Activated CD8-positive, alpha-beta memory T cell treated with anti-CD3 and anti-CD28 coated beads, Interleukin-2, amount 10 ng/mL, durations not matched to agents 7 days and 5 days (primary cell): ENCODE data around the gene PFKFB2. TPM values are rescaled to one million over a fixed set of nuclear protein-coding genes. Genes with fewer than 3 reads are reported as not detected.

ENCODE experiments used
- ATAC-seq: fragments of 150-1000 bp; cut with Tn5 transposase; one replicate; pipeline ENCODE4 v1.10.0; 2021; ENCODE audit warnings: moderate library complexity
- CTCF ChIA-PET: fragments of 350-600 bp; sonication (Branson Sonifier 250); formaldehyde crosslinking; loops from one replicate; lab custom pipeline; 2021; ENCODE audit warnings: antibody characterized with exemption; lab: Charles Lee
- DNase-seq: peaks from one replicate; pipeline ENCODE4 v3.0.0-alpha.2; 2020
- H3K27ac Mint-ChIP-seq: one replicate; pipeline ENCODE4 v1.8.0; 2021; ENCODE audit warnings: mild to moderate bottlenecking, mixed read lengths
- H3K27me3 Mint-ChIP-seq: one replicate; pipeline ENCODE4 v1.8.0; 2021; ENCODE audit warnings: mixed read lengths
- H3K36me3 Mint-ChIP-seq: one replicate; pipeline ENCODE4 v1.8.0; 2021; ENCODE audit warnings: mild to moderate bottlenecking, mixed read lengths
- H3K4me1 Mint-ChIP-seq: one replicate; pipeline ENCODE4 v1.8.0; 2021; ENCODE audit warnings: mixed read lengths
- H3K4me3 Mint-ChIP-seq: one replicate; pipeline ENCODE4 v1.8.0; 2021; ENCODE audit warnings: mild to moderate bottlenecking, moderate library complexity, mixed read lengths
- H3K9me3 Mint-ChIP-seq: one replicate; pipeline ENCODE4 v1.8.0; 2022; ENCODE audit warnings: low read depth, mixed read lengths
- total RNA-seq, 2 experiments: library from RNA; stranded (reverse); gene quantifications; one replicate each; pipeline ENCODE4 v1.2.3, GENCODE V29; 2021

Gene PFKFB2
- total RNA-seq, 2 experiments from 2014 or later: 2.3 TPM

DNA sequence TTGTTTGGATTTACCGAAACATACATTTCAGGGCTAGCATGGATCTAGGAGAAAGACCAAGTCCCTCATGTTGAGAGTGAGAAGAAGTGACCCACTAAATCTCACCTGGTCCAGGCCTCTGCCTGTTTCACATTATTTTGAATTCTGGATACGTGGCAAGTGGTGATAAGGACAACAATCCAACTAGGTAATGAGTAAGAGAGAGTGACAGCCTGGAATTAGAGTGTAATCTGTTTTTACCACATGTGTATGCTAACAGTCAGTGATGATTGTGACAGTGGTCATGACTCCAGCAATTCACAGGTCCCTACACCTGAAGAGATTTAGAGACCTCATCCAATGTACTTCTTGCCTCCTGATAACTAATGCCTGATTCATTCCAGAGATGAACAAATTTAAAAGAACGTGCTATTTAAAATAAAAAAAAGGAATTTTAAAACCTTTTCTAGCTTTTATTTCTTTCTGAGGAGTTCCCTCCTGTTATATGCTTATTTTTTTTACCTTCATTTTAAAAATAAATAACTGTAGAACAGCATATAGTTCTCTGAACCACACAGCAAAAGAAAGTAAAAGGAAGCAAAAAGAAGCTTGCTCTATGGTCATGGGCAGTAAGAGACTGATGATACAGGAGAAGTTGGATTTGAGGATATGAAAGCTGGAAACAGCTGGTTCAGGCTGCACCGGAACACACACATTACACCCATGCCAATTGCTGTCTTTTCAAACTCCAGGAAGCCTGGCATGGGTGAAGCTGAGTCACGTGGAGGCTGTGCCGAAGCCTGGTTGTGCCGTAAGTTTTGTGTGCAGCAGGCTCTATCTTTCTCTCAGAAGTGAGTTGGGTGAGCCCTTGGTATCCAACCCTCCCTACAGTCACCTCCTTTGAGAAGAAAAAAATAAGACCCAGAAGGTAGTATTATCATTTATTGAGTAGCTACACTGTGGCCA lies 35.2 kb upstream of the PFKFB2 start:
- H3K4me3 Mint-ChIP-seq: no peak overlapping the region

GRCh38 chr1:207018707-207019106 lies 34.4 kb upstream of the PFKFB2 start:
- Mint-ChIP-seq H3K27me3 (peaks cover 16% of the 10 kb centered on the region), H3K4me3 (no peak overlapping the region), H3K4me1 (peaks cover 5% of the 10 kb centered on the region), H3K36me3 (no peaks in the 10 kb centered on the region), H3K9me3 (no peaks in the 10 kb centered on the region), H3K27ac (no peak overlapping the region)
- no peak for DNase-seq
- CTCF ChIA-PET: no interaction called here
- no peak for ATAC-seq

More for the DNA sequence above, 35.2 kb upstream of the PFKFB2 start:
- Mint-ChIP-seq H3K27me3 (peaks cover 23% of the 10 kb centered on the region), H3K9me3 (no peaks in the 10 kb centered on the region), H3K27ac (no peak overlapping the region), H3K4me1 (peaks cover 5% of the 10 kb centered on the region), H3K36me3 (no peaks in the 10 kb centered on the region)
- DNase-seq: no peak
- no peak for ATAC-seq
- CTCF ChIA-PET: no interaction called here

- Mint-ChIP-seq H3K36me3 (no peaks in the 10 kb centered on the region), H3K4me1 (peaks cover 5% of the 10 kb centered on the region), H3K4me3 (no peak overlapping the region), H3K9me3 (no peaks in the 10 kb centered on the region), H3K27me3 (peaks cover 11% of the 10 kb centered on the region), H3K27ac (no peak overlapping the region)
- no peak for DNase-seq
- no peak for ATAC-seq
- CTCF ChIA-PET: interaction anchor here (1.7 kb wide), 1 partner anchor 13 kb away, joined by 6 read pairs; no protein-coding TSS in a partner anchor
These were observed 33.9 kb upstream of the PFKFB2 start for GRCh38 chr1:207019161-207019560.

- CTCF ChIA-PET: interaction anchor here (1.7 kb wide), 1 partner anchor 14 kb away, joined by 6 read pairs; no protein-coding TSS in a partner anchor
- peaks cover 5% of the 10 kb centered on the region for H3K4me1 Mint-ChIP-seq
- ATAC-seq: no peak
- no peak overlapping the region for H3K4me3 Mint-ChIP-seq
- peaks cover 9% of the 10 kb centered on the region for H3K27me3 Mint-ChIP-seq
- DNase-seq: no peak
- no peak overlapping the region for H3K27ac Mint-ChIP-seq
- no peaks in the 10 kb centered on the region for H3K36me3 Mint-ChIP-seq
- H3K9me3 Mint-ChIP-seq: no peaks in the 10 kb centered on the region
These were observed 33.4 kb upstream of the PFKFB2 start for GRCh38 chr1:207019661-207020060.

- Mint-ChIP-seq H3K4me1 (peaks cover 5% of the 10 kb centered on the region), H3K9me3 (no peaks in the 10 kb centered on the region), H3K36me3 (no peaks in the 10 kb centered on the region), H3K27ac (no peak overlapping the region), H3K4me3 (no peak overlapping the region), H3K27me3 (peaks cover 9% of the 10 kb centered on the region)
- ATAC-seq: no peak
- CTCF ChIA-PET: interaction anchor here (0.7 to 1.7 kb wide), 2 partner anchors 14 to 28 kb away, joined by 3 to 6 read pairs; no protein-coding TSS in a partner anchor
- no peak for DNase-seq
These were observed 32.9 kb upstream of the PFKFB2 start for GRCh38 chr1:207020065-207020708.

- CTCF ChIA-PET: interaction anchor here (0.7 to 1.7 kb wide), 3 partner anchors 15 to 29 kb away, joined by 3 to 6 read pairs (median 3); no protein-coding TSS in a partner anchor
- H3K27me3 Mint-ChIP-seq: peaks cover 12% of the 10 kb centered on the region
- ATAC-seq (no peak), DNase-seq (no peak)
- H3K9me3 Mint-ChIP-seq: no peaks in the 10 kb centered on the region
- no peak overlapping the region for H3K27ac Mint-ChIP-seq
- peaks cover 5% of the 10 kb centered on the region for H3K4me1 Mint-ChIP-seq
- no peak overlapping the region for H3K4me3 Mint-ChIP-seq
- H3K36me3 Mint-ChIP-seq: no peaks in the 10 kb centered on the region
These were observed 32.4 kb upstream of the PFKFB2 start for GRCh38 chr1:207020709-207021107.

GRCh38 chr1:207021139-207021861 lies 31.8 kb upstream of the PFKFB2 start:
- no peaks in the 10 kb centered on the region for H3K9me3 Mint-ChIP-seq
- DNase-seq: no peak
- peaks cover 13% of the 10 kb centered on the region for H3K27me3 Mint-ChIP-seq
- H3K4me3 Mint-ChIP-seq: no peak overlapping the region
- CTCF ChIA-PET: interaction anchor here (0.5 to 1.7 kb wide), 6 partner anchors 15 to 515 kb away, joined by 3 to 6 read pairs (median 4); no protein-coding TSS in a partner anchor
- peaks cover 3% of the 10 kb centered on the region for H3K4me1 Mint-ChIP-seq
- no peaks in the 10 kb centered on the region for H3K36me3 Mint-ChIP-seq
- no peak overlapping the region for H3K27ac Mint-ChIP-seq
- ATAC-seq: no peak

GRCh38 chr1:207021876-207022596 lies 31.0 kb upstream of the PFKFB2 start:
- ATAC-seq: no peak

DNA sequence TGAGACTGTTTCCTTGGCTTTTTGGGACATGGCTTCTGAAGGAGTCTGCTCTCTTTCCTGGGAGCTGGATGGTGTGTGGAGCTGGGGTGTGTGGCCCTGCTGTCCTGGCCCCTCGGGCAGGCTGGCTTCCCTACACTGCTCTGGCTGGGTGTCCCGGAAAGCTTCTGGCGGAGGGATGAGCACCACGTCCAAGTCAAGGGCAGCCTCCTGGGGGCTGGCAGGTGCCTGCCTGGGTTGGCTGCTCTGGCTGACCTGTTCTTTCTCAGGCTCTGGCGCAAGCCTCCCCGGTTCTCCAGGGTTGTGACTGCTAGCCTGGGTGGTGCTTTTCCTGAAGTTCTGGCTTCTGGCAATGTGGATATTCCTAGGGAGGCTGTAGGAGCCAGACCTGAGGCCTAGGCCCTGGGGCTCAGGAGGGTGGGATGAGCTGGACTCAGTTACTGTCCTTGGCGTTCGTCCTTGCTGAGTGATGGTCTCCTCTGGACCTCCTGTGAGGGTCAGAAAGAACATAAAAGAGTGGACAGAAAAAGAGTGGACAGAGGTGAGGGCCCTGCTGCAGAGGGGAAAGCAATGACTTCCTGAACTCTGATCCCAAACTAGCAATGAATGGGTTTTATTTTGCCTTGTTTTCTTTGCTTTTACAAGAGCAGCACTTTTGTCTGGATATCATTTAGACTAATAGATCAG lies 29.9 kb upstream of the PFKFB2 start:
- DNase-seq: no peak

More at GRCh38 chr1:207021876-207022596, 31.0 kb upstream of the PFKFB2 start:
- Mint-ChIP-seq H3K4me1 (peaks cover 3% of the 10 kb centered on the region), H3K36me3 (no peaks in the 10 kb centered on the region), H3K27me3 (peaks cover 17% of the 10 kb centered on the region), H3K9me3 (no peaks in the 10 kb centered on the region), H3K27ac (no peak overlapping the region), H3K4me3 (no peak overlapping the region)
- DNase-seq: no peak
- CTCF ChIA-PET: interaction anchor here (0.6 to 2.1 kb wide), 7 partner anchors 10 to 478 kb away, joined by 3 to 7 read pairs (median 3); partner anchors contain the start of gene PFKFB2

DNA sequence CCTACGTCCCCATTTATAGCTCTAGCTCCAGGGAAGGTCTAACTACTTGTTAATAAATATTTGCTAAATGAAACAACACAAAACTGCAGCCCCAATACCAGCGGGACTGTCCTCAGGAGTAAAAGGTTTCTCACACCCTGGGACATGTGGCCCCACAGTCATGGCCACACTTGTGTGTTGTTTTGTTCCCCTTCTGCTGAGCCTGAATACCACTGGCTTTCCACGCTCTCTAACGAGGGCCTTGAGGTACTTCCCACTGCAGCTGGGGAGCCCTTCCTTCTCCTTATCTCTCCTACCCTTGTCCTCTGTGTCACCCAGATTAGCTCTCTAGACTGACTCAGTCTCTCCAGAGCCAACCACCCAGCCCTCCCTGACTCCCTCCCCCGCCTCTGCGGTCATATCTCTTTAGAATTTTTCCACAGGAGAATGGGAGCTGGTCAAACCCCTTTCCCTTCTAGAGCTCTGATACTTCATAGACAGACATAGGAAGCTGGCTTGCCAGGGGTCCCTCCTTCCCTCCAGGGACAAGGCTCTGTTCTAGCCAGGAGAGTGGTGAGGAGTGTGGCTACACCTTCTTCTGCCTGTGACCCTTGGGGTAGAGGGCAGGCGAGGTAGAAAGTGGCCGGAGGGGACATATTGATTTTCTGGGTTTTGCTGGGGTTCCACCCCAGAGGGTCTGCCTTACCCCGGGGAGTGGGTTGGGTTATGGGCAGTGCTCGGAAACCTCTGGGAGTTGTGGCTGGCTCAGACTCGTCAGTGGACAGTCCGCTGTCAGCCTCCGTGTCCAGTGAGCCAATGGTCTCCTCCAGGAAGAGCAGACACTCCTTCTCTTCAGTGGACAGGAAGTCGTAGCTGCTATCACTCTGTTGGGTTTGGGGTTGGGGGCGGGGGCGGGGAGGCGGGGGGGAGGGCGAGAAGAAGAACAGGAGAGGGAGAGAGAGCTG lies 28.6 kb upstream of the PFKFB2 start:
- peaks cover 33% of the 10 kb centered on the region for H3K27me3 Mint-ChIP-seq
- peaks cover 3% of the 10 kb centered on the region for H3K4me1 Mint-ChIP-seq
- DNase-seq (no peak), ATAC-seq (no peak)
- no peaks in the 10 kb centered on the region for H3K36me3 Mint-ChIP-seq
- no peak overlapping the region for H3K27ac Mint-ChIP-seq
- CTCF ChIA-PET: interaction anchor here (2.1 kb wide), 1 partner anchor 20 kb away, joined by 4 read pairs; no protein-coding TSS in a partner anchor
- no peaks in the 10 kb centered on the region for H3K9me3 Mint-ChIP-seq
- H3K4me3 Mint-ChIP-seq: no peak overlapping the region

More for the DNA sequence above, 29.9 kb upstream of the PFKFB2 start:
- peaks cover 3% of the 10 kb centered on the region for H3K4me1 Mint-ChIP-seq
- H3K27me3 Mint-ChIP-seq: peaks cover 27% of the 10 kb centered on the region
- no peaks in the 10 kb centered on the region for H3K36me3 Mint-ChIP-seq
- no peak overlapping the region for H3K4me3 Mint-ChIP-seq
- no peak for ATAC-seq
- H3K27ac Mint-ChIP-seq: no peak overlapping the region
- no peaks in the 10 kb centered on the region for H3K9me3 Mint-ChIP-seq
- CTCF ChIA-PET: interaction anchor here (0.9 to 2.1 kb wide), 4 partner anchors 11 to 476 kb away, joined by 3 to 7 read pairs (median 4); partner anchors contain the start of gene PFKFB2
